Erythroblast (primary cell): ENCODE measurements around the gene ARAP3.

ENCODE experiments used
- GATA1 ChIP-seq: IDR thresholded peaks from 2 replicates; pipeline ENCODE4 v1.6.1; 2011; ENCODE audit warnings: low read depth, mild to moderate bottlenecking, control low read depth, low read length, moderate library complexity
- POLR2A ChIP-seq: IDR thresholded peaks from 2 replicates; pipeline ENCODE4 v1.6.1; 2011; ENCODE audit warnings: mild to moderate bottlenecking, low read length

GRCh38 chr5:141716468-141716867 is 34.4 kb upstream of the ARAP3 start:
- no peak for TF ChIP-seq POLR2A
- TF ChIP-seq GATA1 = no peak
